ENCODE measurements around the gene HCN1. TPM values are rescaled to one million over a fixed set of nuclear protein-coding genes. Genes with fewer than 3 reads are reported as not detected.
"Not testable (repeated sequence)": the region's sequence is repeated elsewhere in the genome, so short reads cannot be mapped to it uniquely, and the experiment has no call there.

HCN1 gene
- total RNA-seq, 1 donor from 2014 or later, result not detected

GRCh38 chr5:45399041-45399440 is 297.1 kb downstream of the HCN1 start:
- Histone ChIP-seq H3K4me3 (ENCODE audit: low read depth, low read length) (no peak overlapping the region), H3K27me3 (ENCODE audit: control insufficient read depth, insufficient read depth, low read length) (no peaks in the 10 kb centered on the region), H3K36me3 (ENCODE audit: control insufficient read depth, insufficient read depth, low read length) (no peaks in the 10 kb centered on the region)
- no peak for DNase-seq (ENCODE audit: low read depth)
- no peak for TF ChIP-seq CTCF (IDR thresholded peaks at IDR 0.05; ENCODE audit: insufficient read depth, low read length, poor library complexity, severe bottlenecking)

- H3K4me3 ChIP-seq (ENCODE audit: low read depth, low read length), result no peak overlapping the region
- no peaks in the 10 kb centered on the region for H3K27me3 ChIP-seq (ENCODE audit: control insufficient read depth, insufficient read depth, low read length)
- peak; percentile 10 for DNase-seq (ENCODE audit: low read depth)
- TF ChIP-seq CTCF (IDR thresholded peaks at IDR 0.05; ENCODE audit: insufficient read depth, low read length, poor library complexity, severe bottlenecking), result no peak
- H3K36me3 ChIP-seq (ENCODE audit: control insufficient read depth, insufficient read depth, low read length), result no peaks in the 10 kb centered on the region
These were observed 310.7 kb downstream of the HCN1 start for GRCh38 chr5:45385321-45386058.

- no peaks in the 10 kb centered on the region for H3K36me3 ChIP-seq (ENCODE audit: control insufficient read depth, insufficient read depth, low read length)
- no peak for DNase-seq (ENCODE audit: low read depth)
- no peak for TF ChIP-seq CTCF (IDR thresholded peaks at IDR 0.05; ENCODE audit: insufficient read depth, low read length, poor library complexity, severe bottlenecking)
- no peak overlapping the region for H3K4me3 ChIP-seq (ENCODE audit: low read depth, low read length)
- H3K27me3 ChIP-seq (ENCODE audit: control insufficient read depth, insufficient read depth, low read length), result no peaks in the 10 kb centered on the region
These were observed 312.2 kb downstream of the HCN1 start for GRCh38 chr5:45383985-45384384.

GRCh38 chr5:45382583-45382982 is 313.6 kb downstream of the HCN1 start:
- no peak for DNase-seq (ENCODE audit: low read depth)
- no peaks in the 10 kb centered on the region for H3K27me3 ChIP-seq (ENCODE audit: control insufficient read depth, insufficient read depth, low read length)
- no peaks in the 10 kb centered on the region for H3K36me3 ChIP-seq (ENCODE audit: control insufficient read depth, insufficient read depth, low read length)
- TF ChIP-seq CTCF (IDR thresholded peaks at IDR 0.05; ENCODE audit: insufficient read depth, low read length, poor library complexity, severe bottlenecking), result no peak
- H3K4me3 ChIP-seq (ENCODE audit: low read depth, low read length), result no peak overlapping the region

- no peak for TF ChIP-seq CTCF (IDR thresholded peaks at IDR 0.05; ENCODE audit: insufficient read depth, low read length, poor library complexity, severe bottlenecking)
- no peak overlapping the region for H3K4me3 ChIP-seq (ENCODE audit: low read depth, low read length)
- H3K27me3 ChIP-seq (ENCODE audit: control insufficient read depth, insufficient read depth, low read length), result no peaks in the 10 kb centered on the region
- no peaks in the 10 kb centered on the region for H3K36me3 ChIP-seq (ENCODE audit: control insufficient read depth, insufficient read depth, low read length)
- DNase-seq (ENCODE audit: low read depth), result no peak
These were observed 319.8 kb downstream of the HCN1 start for GRCh38 chr5:45376417-45376816.

DNA sequence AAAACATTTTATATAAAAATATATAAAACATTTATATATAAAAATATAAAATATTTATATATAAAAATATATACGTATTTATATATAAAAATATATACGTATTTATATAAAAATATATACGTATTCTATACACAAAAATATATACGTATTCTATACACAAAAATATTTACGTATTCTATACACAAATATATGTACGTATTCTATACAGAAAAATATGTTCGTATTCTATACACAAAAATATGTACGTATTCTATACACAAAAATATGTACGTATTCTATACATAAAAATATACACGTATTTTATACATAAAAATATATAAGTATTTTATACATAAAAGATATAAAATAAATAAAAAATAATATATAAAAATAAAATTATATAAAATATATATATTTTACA is 323.6 kb downstream of the HCN1 start:
- no peak for TF ChIP-seq CTCF (IDR thresholded peaks at IDR 0.05; ENCODE audit: insufficient read depth, low read length, poor library complexity, severe bottlenecking)
- H3K27me3 ChIP-seq (ENCODE audit: control insufficient read depth, insufficient read depth, low read length), result no peaks in the 10 kb centered on the region
- no peaks in the 10 kb centered on the region for H3K36me3 ChIP-seq (ENCODE audit: control insufficient read depth, insufficient read depth, low read length)
- no peak for DNase-seq (ENCODE audit: low read depth)
- H3K4me3 ChIP-seq (ENCODE audit: low read depth, low read length), result no peak overlapping the region

- H3K4me3 ChIP-seq (ENCODE audit: low read depth, low read length); H3K27me3 ChIP-seq (ENCODE audit: control insufficient read depth, insufficient read depth, low read length); DNase-seq (ENCODE audit: low read depth); H3K36me3 ChIP-seq (ENCODE audit: control insufficient read depth, insufficient read depth, low read length): not testable (repeated sequence)
These were observed 324.8 kb downstream of the HCN1 start for GRCh38 chr5:45371423-45371822.

Data from kidney epithelial cell (primary cell).